DOHH2 (cell line): ENCODE data around the gene RUNX1.

Source experiments
- H3F3A ChIP-seq: fragments of 200-600 bp; sonication (generic), shearing (Covaris generic); 2 replicates; pipeline ENCODE4 v1.6.0; 2016; ENCODE audit warnings: antibody characterized with exemption, mild to moderate bottlenecking; ENCODE audit not compliant: control insufficient read depth, insufficient read depth
- H3K27ac ChIP-seq: fragments of 200-600 bp; sonication (generic); 2 replicates; pipeline ENCODE4 v1.5.1; 2014; ENCODE audit warnings: low read depth, mild to moderate bottlenecking, low read length, moderate library complexity
- H3K27me3 ChIP-seq: fragments of 200-600 bp; sonication (generic); 2 replicates; pipeline ENCODE4 v1.6.1; 2014; ENCODE audit warnings: mild to moderate bottlenecking, low read length, mixed read lengths; ENCODE audit not compliant: control insufficient read depth
- H3K36me3 ChIP-seq: fragments of 200-600 bp; sonication (generic); 2 replicates; pipeline ENCODE4 v1.6.1; 2014; ENCODE audit warnings: mild to moderate bottlenecking, low read length, moderate library complexity, mixed read lengths; ENCODE audit not compliant: control insufficient read depth
- H3K4me1 ChIP-seq: fragments of 200-600 bp; sonication (generic); 2 replicates; pipeline ENCODE4 v1.6.1; 2014; ENCODE audit warnings: mild to moderate bottlenecking, low read length, mixed read lengths; ENCODE audit not compliant: control insufficient read depth
- H3K4me2 ChIP-seq: fragments of 200-600 bp; sonication (generic); 2 replicates; pipeline ENCODE4 v1.6.0; 2014; ENCODE audit warnings: mild to moderate bottlenecking, low read length, moderate library complexity
- H3K4me3 ChIP-seq: fragments of 200-600 bp; sonication (generic); 2 replicates; pipeline ENCODE4 v1.5.1; 2014; ENCODE audit warnings: mild to moderate bottlenecking, low read length, mixed read lengths
- H3K79me2 ChIP-seq: fragments of 200-600 bp; sonication (generic); 2 replicates; pipeline ENCODE4 v1.6.1; 2014; ENCODE audit warnings: mild to moderate bottlenecking, low read length, mixed read lengths; ENCODE audit not compliant: control insufficient read depth
- H3K9me2 ChIP-seq: fragments of 200-600 bp; sonication (generic); replicated peaks from 2 replicates; pipeline ENCODE4 v1.6.1; 2014; ENCODE audit warnings: mild to moderate bottlenecking, low read length, mixed read lengths; ENCODE audit not compliant: control insufficient read depth
- H3K9me3 ChIP-seq: fragments of 200-600 bp; sonication (generic); 2 replicates; pipeline ENCODE4 v1.6.1; 2014; ENCODE audit warnings: antibody characterized with exemption, low read length, mixed read lengths; ENCODE audit not compliant: control insufficient read depth, insufficient read depth
- H4K20me1 ChIP-seq: fragments of 200-600 bp; sonication (generic); 2 replicates; pipeline ENCODE4 v1.6.0; 2014; ENCODE audit warnings: low read depth, mild to moderate bottlenecking, antibody characterized with exemption, low read length, moderate library complexity; ENCODE audit not compliant: control insufficient read depth, insufficient read depth
- EZH2phosphoT487 ChIP-seq: fragments of 200-600 bp; sonication (generic); IDR thresholded peaks from 2 replicates; pipeline ENCODE4 v1.6.1; 2017; ENCODE audit warnings: borderline replicate concordance, mild to moderate bottlenecking, antibody characterized with exemption, low read length, moderate library complexity, mixed read lengths
- TF ChIP-seq, protein P1 (sequence below): fragments of 200-600 bp; sonication (generic); IDR thresholded peaks from one replicate; pipeline ENCODE4 v1.5.1; 2014; ENCODE audit warnings: antibody characterized with exemption, mild to moderate bottlenecking, low read depth, low read length; ENCODE audit not compliant: poor library complexity, severe bottlenecking

RUNX1 gene

GRCh38 chr21:34950980-34951379 is 98.1 kb downstream of the RUNX1 start:
- Histone ChIP-seq H3K4me3 (no peak overlapping the region), H3K79me2 (peaks cover 90% of the 10 kb centered on the region), H3F3A (no peaks in the 10 kb centered on the region), H3K27me3 (no peaks in the 10 kb centered on the region), H3K27ac (no peak overlapping the region), H3K9me3 (no peaks in the 10 kb centered on the region), H3K9me2 (no peaks in the 10 kb centered on the region), H3K4me2 (no peak overlapping the region), H4K20me1 (peaks cover 10% of the 10 kb centered on the region; the same call in 1 of the 2 replicates), H3K4me1 (peaks cover 18% of the 10 kb centered on the region), H3K36me3 (0 out of 2 replicates have a peak, but pooled peaks cover 2% of the 10 kb centered on the region)
- TF ChIP-seq, protein P1, sequence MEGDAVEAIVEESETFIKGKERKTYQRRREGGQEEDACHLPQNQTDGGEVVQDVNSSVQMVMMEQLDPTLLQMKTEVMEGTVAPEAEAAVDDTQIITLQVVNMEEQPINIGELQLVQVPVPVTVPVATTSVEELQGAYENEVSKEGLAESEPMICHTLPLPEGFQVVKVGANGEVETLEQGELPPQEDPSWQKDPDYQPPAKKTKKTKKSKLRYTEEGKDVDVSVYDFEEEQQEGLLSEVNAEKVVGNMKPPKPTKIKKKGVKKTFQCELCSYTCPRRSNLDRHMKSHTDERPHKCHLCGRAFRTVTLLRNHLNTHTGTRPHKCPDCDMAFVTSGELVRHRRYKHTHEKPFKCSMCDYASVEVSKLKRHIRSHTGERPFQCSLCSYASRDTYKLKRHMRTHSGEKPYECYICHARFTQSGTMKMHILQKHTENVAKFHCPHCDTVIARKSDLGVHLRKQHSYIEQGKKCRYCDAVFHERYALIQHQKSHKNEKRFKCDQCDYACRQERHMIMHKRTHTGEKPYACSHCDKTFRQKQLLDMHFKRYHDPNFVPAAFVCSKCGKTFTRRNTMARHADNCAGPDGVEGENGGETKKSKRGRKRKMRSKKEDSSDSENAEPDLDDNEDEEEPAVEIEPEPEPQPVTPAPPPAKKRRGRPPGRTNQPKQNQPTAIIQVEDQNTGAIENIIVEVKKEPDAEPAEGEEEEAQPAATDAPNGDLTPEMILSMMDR: no peak
- TF ChIP-seq EZH2phosphoT487: no peak

- Histone ChIP-seq H3K27ac (no peak overlapping the region), H3F3A (no peaks in the 10 kb centered on the region), H3K27me3 (no peaks in the 10 kb centered on the region), H3K9me2 (no peaks in the 10 kb centered on the region), H3K9me3 (no peaks in the 10 kb centered on the region), H3K4me2 (no peak overlapping the region), H4K20me1 (peaks cover 10% of the 10 kb centered on the region; the same call in 1 of the 2 replicates), H3K4me1 (peaks cover 18% of the 10 kb centered on the region), H3K4me3 (no peak overlapping the region), H3K36me3 (0 out of 2 replicates have a peak, but pooled peaks cover 6% of the 10 kb centered on the region), H3K79me2 (peaks cover 89% of the 10 kb centered on the region)
- no peak for TF ChIP-seq EZH2phosphoT487
- TF ChIP-seq, protein P1: no peak
Observed at GRCh38 chr21:34949499-34949898, 99.6 kb downstream of the RUNX1 start.

GRCh38 chr21:34949030-34949429 is 100.1 kb downstream of the RUNX1 start:
- Histone ChIP-seq H3K27ac (no peak overlapping the region), H3K9me2 (no peaks in the 10 kb centered on the region), H3K27me3 (no peaks in the 10 kb centered on the region), H3K79me2 (peaks cover 89% of the 10 kb centered on the region), H3K4me2 (no peak overlapping the region), H3K36me3 (0 out of 2 replicates have a peak, but pooled peaks cover 6% of the 10 kb centered on the region), H3K4me1 (peaks cover 18% of the 10 kb centered on the region), H3F3A (no peaks in the 10 kb centered on the region), H3K4me3 (no peak overlapping the region), H3K9me3 (no peaks in the 10 kb centered on the region), H4K20me1 (peaks cover 10% of the 10 kb centered on the region; the same call in 1 of the 2 replicates)
- TF ChIP-seq, protein P1: no peak
- no peak for TF ChIP-seq EZH2phosphoT487
